CD14-positive monocyte (primary cell): Measurements from ENCODE around the gene IL17D. TPM values are rescaled to one million over a fixed set of nuclear protein-coding genes. Genes with fewer than 3 reads are reported as not detected.

ENCODE experiments used
- DNase-seq, 3 donors: peaks; one replicate each; pipeline ENCODE4 v3.0.0-alpha.2; 2011 to 2022
- H2AFZ ChIP-seq: 2 replicates; pipeline ENCODE4 v1.6.0; 2012; ENCODE audit warnings: mild to moderate bottlenecking, low read depth, low read length, inconsistent platforms; ENCODE audit not compliant: insufficient read depth, poor library complexity, severe bottlenecking
- H3K27ac ChIP-seq, 2 donors: 1 replicate in 1 of 2; 2 replicates in 1 of 2; pipeline ENCODE4 v1.5.1; 2012 to 2013; ENCODE audit warnings: low read length in 2 of 2, control low read depth in 1 of 2, inconsistent platforms in 1 of 2, low read depth in 1 of 2, mild to moderate bottlenecking in 1 of 2
- H3K27me3 ChIP-seq, 2 donors: one replicate each; pipeline versions ENCODE4 v1.6.0 to v1.6.1; 2011 to 2013; ENCODE audit warnings: low read length in 2 of 2; ENCODE audit not compliant: control insufficient read depth in 2 of 2, insufficient read depth in 2 of 2
- H3K36me3 ChIP-seq, 2 donors: replicated peaks in 1 of 2; 1 replicate in 1 of 2; 2 replicates in 1 of 2; pipeline versions ENCODE4 v1.5.1 to v1.6.1; 2012 to 2013; ENCODE audit warnings: low read length in 2 of 2, control low read depth in 1 of 2, inconsistent platforms in 1 of 2, mild to moderate bottlenecking in 1 of 2; ENCODE audit not compliant: insufficient read depth in 2 of 2, control insufficient read depth in 1 of 2
- H3K4me1 ChIP-seq, 2 donors: 1 replicate in 1 of 2; 2 replicates in 1 of 2; pipeline versions ENCODE4 v1.5.1 to v1.6.1; 2012 to 2013; ENCODE audit warnings: low read length in 2 of 2, control low read depth in 1 of 2, inconsistent platforms in 1 of 2, mild to moderate bottlenecking in 1 of 2, moderate library complexity in 1 of 2; ENCODE audit not compliant: insufficient read depth in 2 of 2, control insufficient read depth in 1 of 2
- H3K4me2 ChIP-seq: replicated peaks from 2 replicates; pipeline ENCODE3; 2012; ENCODE audit warnings: low read length, moderate library complexity, mild to moderate bottlenecking; ENCODE audit not compliant: poor library complexity, severe bottlenecking; ENCODE audit errors: extremely low read depth
- H3K4me3 ChIP-seq, 3 experiments: fragments of 200-600 bp in 1 of 3; sonication (generic) in 1 of 3; replicated peaks in 1 of 3; 1 replicate in 2 of 3; 2 replicates in 1 of 3; pipeline ENCODE4 v1.5.1; 2011 to 2013; ENCODE audit warnings: low read length in 3 of 3, mild to moderate bottlenecking in 3 of 3, control low read depth in 2 of 3, low read depth in 2 of 3, inconsistent platforms in 1 of 3, moderate library complexity in 1 of 3
- H3K79me2 ChIP-seq: 2 replicates; pipeline ENCODE4 v1.6.0; 2012; ENCODE audit warnings: mild to moderate bottlenecking, control low read depth, inconsistent platforms, low read length, moderate library complexity; ENCODE audit not compliant: insufficient read depth
- H3K9ac ChIP-seq: 2 replicates; pipeline ENCODE4 v1.6.0; 2017; ENCODE audit warnings: low read length, mild to moderate bottlenecking; ENCODE audit not compliant: insufficient read depth, poor library complexity, severe bottlenecking
- H3K9me3 ChIP-seq, 2 donors: replicated peaks in 1 of 2; 1 replicate in 1 of 2; 2 replicates in 1 of 2; pipeline versions ENCODE4 v1.5.1 to v1.6.1; 2012 to 2013; ENCODE audit warnings: low read length in 2 of 2, control low read depth in 1 of 2; ENCODE audit not compliant: control insufficient read depth in 1 of 2, insufficient read depth in 1 of 2
- H4K20me1 ChIP-seq: 2 replicates; pipeline ENCODE4 v1.6.0; 2012; ENCODE audit warnings: mild to moderate bottlenecking, low read length, control low read depth, moderate library complexity; ENCODE audit not compliant: insufficient read depth
- H3K27ac Mint-ChIP-seq, 7 donors: one replicate each; pipeline ENCODE4 v1.8.0; 2020; ENCODE audit warnings: mild to moderate bottlenecking in 7 of 7, mixed read lengths in 7 of 7, moderate library complexity in 6 of 7, inconsistent platforms in 2 of 7
- H3K27me3 Mint-ChIP-seq, 3 donors: one replicate each; pipeline ENCODE4 v1.8.0; 2021 to 2022; ENCODE audit warnings: low read depth in 3 of 3, mild to moderate bottlenecking in 3 of 3, mixed read lengths in 3 of 3, moderate library complexity in 3 of 3, inconsistent platforms in 1 of 3
- H3K36me3 Mint-ChIP-seq, 2 donors: one replicate each; pipeline ENCODE4 v1.8.0; 2020; ENCODE audit warnings: mixed read lengths in 2 of 2, inconsistent platforms in 1 of 2, mild to moderate bottlenecking in 1 of 2
- H3K4me1 Mint-ChIP-seq: one replicate; pipeline ENCODE4 v1.8.0; 2020; ENCODE audit warnings: mild to moderate bottlenecking, mixed read lengths
- H3K4me3 Mint-ChIP-seq, 2 donors: one replicate each; pipeline ENCODE4 v1.8.0; 2020; ENCODE audit warnings: mild to moderate bottlenecking in 2 of 2, mixed read lengths in 2 of 2, moderate library complexity in 1 of 2
- H3K9me3 Mint-ChIP-seq, 7 donors: one replicate each; pipeline ENCODE4 v1.8.0; 2020 to 2022; ENCODE audit warnings: mixed read lengths in 7 of 7, mild to moderate bottlenecking in 6 of 7, moderate library complexity in 6 of 7, inconsistent platforms in 2 of 7
- WGBS: methylation state at CpG from one replicate; pipeline ENCODE4 v1.1.5; 2013; ENCODE audit warnings: missing lambda C conversion rate; ENCODE audit not compliant: insufficient coverage; 5-methylcytosine and 5-hydroxymethylcytosine counted together
- intact Hi-C, 2 donors: fragments of 100-400 bp; cut with micrococcal nuclease; formaldehyde crosslinking; loops; one replicate each; pipeline versions ENCODE4 v1.15.0 to v1.15.1; 2023
- polyA plus RNA-seq, 3 donors: library from polyadenylated mRNA; depleted of rRNA in 1 of 3; unstranded in 2 of 3; stranded (reverse) in 1 of 3; fragments of 300-500 nt in 2 of 3; fragments of >200 nt in 1 of 3; fragmentation: Illumina TruSeq in 2 of 3; gene quantifications; 1 replicate in 2 of 3; 2 replicates in 1 of 3; pipeline ENCODE4 v1.2.3, GENCODE V29; 2012 to 2021
- TF ChIP-seq, protein P1 (sequence below): fragments of 200-600 bp; IDR thresholded peaks from one replicate; pipeline ENCODE4 v1.8.0; 2022; ENCODE audit warnings: antibody characterized with exemption, mild to moderate bottlenecking

Gene IL17D
- polyA plus RNA-seq, 3 donors: not detected

DNA sequence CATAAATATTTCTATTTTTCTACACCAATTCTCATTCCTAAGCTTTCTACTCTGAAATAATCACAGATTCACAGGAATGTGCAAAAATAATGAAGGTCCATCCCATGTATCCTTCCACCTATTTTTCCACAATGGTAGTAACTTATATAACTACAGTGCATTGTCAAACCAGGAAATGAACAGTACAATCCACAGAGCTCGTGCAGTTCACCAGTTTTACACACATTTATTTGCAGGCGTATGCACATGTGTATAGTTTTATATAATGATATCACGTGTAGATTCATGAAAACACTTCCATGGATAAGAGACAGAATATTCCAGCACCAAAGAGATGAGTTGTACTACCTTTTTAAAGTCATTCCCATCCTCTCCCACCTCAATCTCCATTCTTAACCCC, 57.4 kb downstream of the IL17D start:
- Histone ChIP-seq H3K36me3 (peaks cover 0 to 10% of the 10 kb centered on the region in 2 donors), H3K4me1 (no peaks in the 10 kb centered on the region), H3K27me3 (no peaks in the 10 kb centered on the region), H4K20me1 (no peaks in the 10 kb centered on the region), H3K9me3 (peaks cover 11 to 14% of the 10 kb centered on the region in 2 donors), H3K9ac (no peak overlapping the region), H3K27ac (no peak overlapping the region), H2AFZ (no peak overlapping the region), H3K79me2 (no peaks in the 10 kb centered on the region), H3K4me2 (no peak overlapping the region), H3K4me3 (no peak overlapping the region)
- peaks cover 11 to 14% of the 10 kb centered on the region in 2 donors for H3K36me3 Mint-ChIP-seq
- H3K27me3 Mint-ChIP-seq: peaks cover 0 to 2% (median 0%) of the 10 kb centered on the region in 3 donors
- intact Hi-C loops: no loop called here
- no CpG with 5 or more reads among the region's 3 CpGs for WGBS
- no peak overlapping the region for H3K4me3 Mint-ChIP-seq
- H3K4me1 Mint-ChIP-seq: no peaks in the 10 kb centered on the region
- H3K27ac Mint-ChIP-seq: no peak overlapping the region
- peaks cover 16 to 27% (median 24%) of the 10 kb centered on the region in 7 donors for H3K9me3 Mint-ChIP-seq
- no peak for DNase-seq
- TF ChIP-seq, protein P1, sequence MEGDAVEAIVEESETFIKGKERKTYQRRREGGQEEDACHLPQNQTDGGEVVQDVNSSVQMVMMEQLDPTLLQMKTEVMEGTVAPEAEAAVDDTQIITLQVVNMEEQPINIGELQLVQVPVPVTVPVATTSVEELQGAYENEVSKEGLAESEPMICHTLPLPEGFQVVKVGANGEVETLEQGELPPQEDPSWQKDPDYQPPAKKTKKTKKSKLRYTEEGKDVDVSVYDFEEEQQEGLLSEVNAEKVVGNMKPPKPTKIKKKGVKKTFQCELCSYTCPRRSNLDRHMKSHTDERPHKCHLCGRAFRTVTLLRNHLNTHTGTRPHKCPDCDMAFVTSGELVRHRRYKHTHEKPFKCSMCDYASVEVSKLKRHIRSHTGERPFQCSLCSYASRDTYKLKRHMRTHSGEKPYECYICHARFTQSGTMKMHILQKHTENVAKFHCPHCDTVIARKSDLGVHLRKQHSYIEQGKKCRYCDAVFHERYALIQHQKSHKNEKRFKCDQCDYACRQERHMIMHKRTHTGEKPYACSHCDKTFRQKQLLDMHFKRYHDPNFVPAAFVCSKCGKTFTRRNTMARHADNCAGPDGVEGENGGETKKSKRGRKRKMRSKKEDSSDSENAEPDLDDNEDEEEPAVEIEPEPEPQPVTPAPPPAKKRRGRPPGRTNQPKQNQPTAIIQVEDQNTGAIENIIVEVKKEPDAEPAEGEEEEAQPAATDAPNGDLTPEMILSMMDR: no peak

DNA sequence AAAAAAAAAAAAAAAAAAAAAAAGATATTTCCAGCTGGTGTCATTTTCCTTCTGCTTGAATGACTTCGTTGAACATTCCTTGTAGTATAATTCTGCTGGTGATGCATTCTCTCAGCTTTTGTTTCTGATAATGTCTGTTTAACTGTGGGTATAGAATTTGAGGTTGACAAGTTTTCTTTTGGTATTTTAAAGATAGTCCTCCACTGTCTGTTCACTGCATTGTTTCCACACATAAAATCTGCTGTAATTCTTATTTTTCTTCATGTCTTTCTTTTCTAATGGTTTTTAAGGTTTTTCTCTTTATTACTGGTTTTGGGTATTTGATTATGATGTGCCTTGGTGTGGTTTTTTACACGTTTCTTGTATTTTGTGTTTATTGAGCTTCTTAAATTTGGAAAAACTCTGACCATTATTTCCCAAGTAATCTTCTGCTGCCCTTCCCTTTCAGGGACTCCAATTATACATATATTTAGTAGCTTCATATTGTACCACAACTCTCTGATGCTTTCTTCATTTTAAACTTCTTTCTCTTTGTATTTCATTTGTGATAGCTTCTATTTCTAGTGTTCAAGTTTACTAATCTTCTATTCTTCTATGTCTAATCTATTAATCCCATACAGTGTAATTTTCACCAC, 63.9 kb downstream of the IL17D start:
- peaks cover 9 to 39% (median 24%) of the 10 kb centered on the region in 7 donors for H3K9me3 Mint-ChIP-seq
- no peak for DNase-seq
- H3K4me3 Mint-ChIP-seq: no peak overlapping the region
- intact Hi-C loops: no loop called here
- no peaks in the 10 kb centered on the region for H3K27me3 ChIP-seq
- no peak overlapping the region for H3K4me2 ChIP-seq
- H3K79me2 ChIP-seq: peaks cover 2% of the 10 kb centered on the region
- H3K27ac ChIP-seq: no peak overlapping the region
- peaks cover 17 to 26% of the 10 kb centered on the region in 2 donors for H3K36me3 Mint-ChIP-seq
- peaks cover 3% of the 10 kb centered on the region for H3K4me1 Mint-ChIP-seq
- no peak overlapping the region for H3K4me3 ChIP-seq
- no peak overlapping the region for H3K9ac ChIP-seq
- H3K9me3 ChIP-seq: peaks cover 8 to 15% of the 10 kb centered on the region in 2 donors
- H3K27me3 Mint-ChIP-seq: peaks cover 0 to 1% (median 0%) of the 10 kb centered on the region in 3 donors
- H2AFZ ChIP-seq: no peak overlapping the region
- peaks cover 0 to 14% of the 10 kb centered on the region in 2 donors for H3K36me3 ChIP-seq
- H3K4me1 ChIP-seq: peaks cover 2% of the 10 kb centered on the region in 2 donors
- H4K20me1 ChIP-seq: no peaks in the 10 kb centered on the region
- TF ChIP-seq, protein P1: no peak
- H3K27ac Mint-ChIP-seq: no peak overlapping the region
- no CpG with 5 or more reads among the region's 2 CpGs for WGBS
